IgD-negative memory B cell (primary cell): ENCODE results near the gene A2ML1. TPM values are rescaled to one million over a fixed set of nuclear protein-coding genes. Genes with fewer than 3 reads are reported as not detected.
A peak's percentile ranks its signal among the peaks of the same experiment; 100 is the strongest.
"Not testable (repeated sequence)": the region's sequence is repeated elsewhere in the genome, so short reads cannot be mapped to it uniquely, and the experiment has no call there.

Source experiments
- H3K27ac Mint-ChIP-seq, 3 donors: one replicate each; pipeline ENCODE4 v1.8.0; 2020 to 2022; ENCODE audit warnings: mild to moderate bottlenecking in 3 of 3, mixed read lengths in 3 of 3, moderate library complexity in 1 of 3
- H3K27me3 Mint-ChIP-seq: one replicate; pipeline ENCODE4 v1.8.0; 2021; ENCODE audit warnings: mixed read lengths
- H3K36me3 Mint-ChIP-seq: one replicate; pipeline ENCODE4 v1.8.0; 2020; ENCODE audit warnings: mild to moderate bottlenecking, mixed read lengths
- H3K4me1 Mint-ChIP-seq, 3 donors: one replicate each; pipeline ENCODE4 v1.8.0; 2020 to 2022; ENCODE audit warnings: mixed read lengths in 3 of 3, mild to moderate bottlenecking in 1 of 3
- H3K4me3 Mint-ChIP-seq, 4 donors: one replicate each; pipeline ENCODE4 v1.8.0; 2020 to 2022; ENCODE audit warnings: mild to moderate bottlenecking in 4 of 4, mixed read lengths in 4 of 4, moderate library complexity in 3 of 4
- H3K9me3 Mint-ChIP-seq, 3 donors: one replicate each; pipeline ENCODE4 v1.8.0; 2020 to 2021; ENCODE audit warnings: mixed read lengths in 3 of 3, mild to moderate bottlenecking in 1 of 3
- polyA plus RNA-seq: library from polyadenylated mRNA; unstranded; fragments of 300-500 nt; fragmentation: Illumina TruSeq; gene quantifications from one replicate; pipeline ENCODE4 v1.2.3, GENCODE V29; 2021

The A2ML1 gene
- polyA plus RNA-seq, 1 donor from 2014 or later, result not detected

GRCh38 chr12:8917751-8918150 is 95.3 kb downstream of the A2ML1 start:
- no peak overlapping the region for H3K27ac Mint-ChIP-seq
- H3K36me3 Mint-ChIP-seq, result peaks cover 7% of the 10 kb centered on the region
- peaks cover 6 to 12% (median 10%) of the 10 kb centered on the region in 3 donors for H3K4me1 Mint-ChIP-seq
- no peaks in the 10 kb centered on the region for H3K27me3 Mint-ChIP-seq
- H3K4me3 Mint-ChIP-seq, result no peak overlapping the region
- no peaks in the 10 kb centered on the region for H3K9me3 Mint-ChIP-seq

GRCh38 chr12:8919643-8920042 is 97.2 kb downstream of the A2ML1 start:
- H3K4me1 Mint-ChIP-seq, H3K9me3 Mint-ChIP-seq, H3K4me3 Mint-ChIP-seq, H3K36me3 Mint-ChIP-seq, H3K27me3 Mint-ChIP-seq: not testable (repeated sequence)
- peak overlapping the region in 1 of 3 donors; percentile 63 for H3K27ac Mint-ChIP-seq

GRCh38 chr12:8922544-8922943 is 100.1 kb downstream of the A2ML1 start:
- Mint-ChIP-seq H3K36me3 (peaks cover 8% of the 10 kb centered on the region), H3K4me1 (no peaks in the 10 kb centered on the region), H3K4me3 (no peak overlapping the region), H3K27me3 (no peaks in the 10 kb centered on the region), H3K27ac (no peak overlapping the region), H3K9me3 (no peaks in the 10 kb centered on the region)

Other genes starting within 250 kb of the A2ML1 start
- 2.1 TPM for gene AICDA, start 209.8 kb upstream of the A2ML1 start, polyA plus RNA-seq
- not detected for gene MFAP5, start 159.8 kb upstream of the A2ML1 start, polyA plus RNA-seq
- gene RIMKLB, start 124.6 kb upstream of the A2ML1 start, polyA plus RNA-seq, result 10.9 TPM
- 18.7 TPM for gene PHC1, start 91.9 kb downstream of the A2ML1 start, polyA plus RNA-seq
- 186 TPM for gene M6PR, start 127.0 kb downstream of the A2ML1 start, polyA plus RNA-seq
- gene KLRG1, start 166.9 kb downstream of the A2ML1 start, polyA plus RNA-seq, result 16.8 TPM